Hematopoietic multipotent progenitor cell (in vitro differentiated cells): Measurements from ENCODE around the gene JAM3. TPM values are rescaled to one million over a fixed set of nuclear protein-coding genes. Genes with fewer than 3 reads are reported as not detected.

Experiments
- DNase-seq, 3 donors: peaks; one replicate each; pipeline ENCODE4 v3.0.0-alpha.2; 2011 to 2015; ENCODE audit warnings: low read depth in 2 of 3, low spot score in 2 of 3
- total RNA-seq: library from RNA; depleted of rRNA; stranded (reverse); fragments of >200 nt; gene quantifications from one replicate; pipeline ENCODE4 v1.2.3, GENCODE V29; 2012

The JAM3 gene
- total RNA-seq = 11.8 TPM

DNA sequence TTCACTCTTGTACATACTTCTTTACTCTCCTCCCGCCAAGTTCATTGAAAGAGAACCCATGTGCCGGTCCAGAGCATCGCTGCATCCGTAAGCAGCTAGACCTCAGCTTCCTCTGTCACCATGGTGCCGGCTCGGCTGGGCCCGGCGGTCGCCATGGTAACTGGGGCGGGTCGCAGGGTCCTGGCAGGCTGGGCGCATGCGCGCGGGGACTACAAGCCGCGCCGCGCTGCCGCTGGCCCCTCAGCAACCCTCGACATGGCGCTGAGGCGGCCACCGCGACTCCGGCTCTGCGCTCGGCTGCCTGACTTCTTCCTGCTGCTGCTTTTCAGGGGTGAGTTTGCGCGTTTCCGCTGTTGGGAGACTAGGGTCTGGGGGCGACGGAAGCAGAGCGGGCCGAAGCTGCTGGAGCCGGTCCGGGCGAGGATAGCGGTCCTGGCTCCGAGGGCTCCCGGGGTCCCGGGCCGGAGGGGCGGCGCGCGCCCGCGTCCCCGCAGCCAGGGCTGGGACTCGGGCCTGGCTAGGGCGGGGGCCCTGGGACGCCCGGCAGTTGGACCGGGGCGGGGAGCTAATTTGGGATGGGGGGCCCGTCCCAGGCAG, at the start of gene JAM3:
Gene JAM3 (plus strand): TSS at position 244 of the 597 bp plus-strand sequence. CDS start 12 bp downstream, at position 256.
- DNase-seq = peak; percentile 91 to 96 (median 95)

- DNase-seq = no peak
These were observed 49.4 kb upstream of the JAM3 start for GRCh38 chr11:134019500-134019899.

DNA sequence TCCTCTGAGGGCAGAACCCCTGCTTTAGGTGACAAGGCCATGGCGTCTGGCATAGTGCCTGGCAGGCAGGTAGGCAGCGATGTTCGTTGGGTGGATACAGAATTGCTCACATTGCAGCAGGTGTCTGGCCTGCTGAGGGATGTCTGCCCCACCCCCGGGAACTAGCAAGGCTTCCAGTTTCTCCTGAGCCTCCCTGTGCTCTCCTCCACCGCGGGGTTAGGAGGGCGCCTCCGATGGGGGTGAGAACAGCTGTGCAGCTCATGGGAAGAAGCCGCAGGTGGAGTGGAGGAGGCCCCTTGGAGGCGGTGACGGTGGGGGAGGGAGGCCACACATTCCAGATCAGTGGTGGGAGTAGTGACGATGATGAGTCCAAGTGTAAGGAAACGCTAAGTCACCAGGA, 48.3 kb upstream of the JAM3 start:
- no peak for DNase-seq

DNA sequence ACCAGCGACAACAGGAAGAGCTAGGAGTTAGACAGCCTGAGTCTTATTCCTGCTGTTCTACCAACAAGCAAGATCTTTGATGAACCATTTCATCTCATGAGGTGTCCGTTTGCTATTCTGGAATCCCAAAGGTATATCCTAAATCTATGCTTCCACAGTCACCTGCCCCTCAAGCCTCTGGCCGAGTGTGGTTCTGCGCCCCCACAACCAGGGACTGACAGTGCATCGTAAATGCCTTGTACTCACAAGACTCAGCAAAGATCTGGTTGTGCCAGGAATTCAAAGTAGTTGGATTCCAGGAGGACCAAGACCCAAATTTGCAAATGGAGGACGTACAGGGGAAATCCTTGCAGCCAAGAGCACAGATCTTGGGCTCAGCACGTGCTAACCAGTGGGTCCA, 47.5 kb upstream of the JAM3 start:
- DNase-seq = no peak

- DNase-seq = no peak
These were observed 46.1 kb upstream of the JAM3 start for GRCh38 chr11:134022748-134023147.

DNA sequence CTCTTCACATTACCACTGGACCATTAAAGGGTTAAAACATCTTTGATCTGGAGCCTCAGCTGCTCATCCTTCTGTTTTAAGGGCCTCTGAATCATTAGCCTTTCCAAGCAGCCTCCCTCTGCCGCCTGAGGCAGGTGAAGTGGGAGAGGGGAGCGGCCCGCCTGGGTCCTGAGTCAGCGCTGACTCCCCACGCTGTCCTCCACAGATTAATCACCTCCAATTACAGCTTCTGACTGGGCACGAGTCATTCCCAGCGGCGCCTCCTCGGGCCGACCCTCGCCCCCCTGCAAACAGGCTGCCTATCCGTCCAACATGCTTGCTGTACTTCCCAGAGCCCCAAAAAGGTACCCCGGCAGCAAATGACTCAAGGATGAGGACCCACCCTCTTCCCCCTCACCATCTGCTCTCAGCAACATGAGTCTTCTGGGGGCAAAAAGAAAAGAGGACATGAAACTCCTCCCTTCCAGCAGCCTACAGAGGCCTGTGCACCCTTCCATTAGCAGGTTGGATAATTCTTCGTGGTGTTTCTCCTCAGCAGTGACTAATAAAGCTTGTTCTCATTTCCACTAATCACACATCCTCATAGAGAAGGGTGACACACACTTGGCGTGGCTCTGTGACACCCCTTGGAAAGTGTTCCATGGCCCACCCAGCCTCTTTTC, 44.3 kb upstream of the JAM3 start:
- DNase-seq = no peak

GRCh38 chr11:134025082-134025429, 43.8 kb upstream of the JAM3 start:
- no peak for DNase-seq

DNA sequence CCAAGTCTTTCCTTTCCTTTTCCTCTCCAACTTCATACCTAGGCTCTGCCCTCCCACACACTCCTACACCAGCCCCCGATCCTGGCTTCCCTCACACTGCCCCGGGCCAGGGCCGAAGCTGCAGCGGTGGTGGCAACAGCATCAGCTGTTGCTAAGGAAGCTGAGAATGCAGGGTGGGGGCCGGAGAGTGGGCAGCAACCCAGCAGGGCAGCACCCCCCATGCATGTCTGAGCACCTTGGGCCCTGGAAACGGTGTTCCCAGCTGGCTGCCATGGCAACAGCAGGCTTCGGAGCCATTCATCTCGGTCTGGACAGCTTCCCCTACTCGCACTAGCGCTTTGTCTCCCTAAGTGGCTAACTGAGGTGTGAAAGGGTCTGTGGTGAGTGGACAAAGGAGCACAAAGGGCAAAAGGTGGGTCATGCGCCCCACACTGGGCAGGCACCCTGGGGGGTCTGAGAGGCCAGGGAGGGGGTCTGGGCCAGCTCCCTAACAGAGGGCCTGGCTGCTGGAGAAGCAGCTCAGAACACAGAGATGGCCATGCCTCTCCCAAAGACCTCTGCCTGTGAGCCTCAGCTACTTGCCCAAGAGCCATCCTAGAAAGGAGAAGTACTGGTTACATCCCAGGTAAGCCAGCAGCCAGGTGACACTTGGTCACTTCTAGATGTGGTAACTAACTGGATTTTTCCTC, 42.1 kb upstream of the JAM3 start:
- DNase-seq = no peak

DNA sequence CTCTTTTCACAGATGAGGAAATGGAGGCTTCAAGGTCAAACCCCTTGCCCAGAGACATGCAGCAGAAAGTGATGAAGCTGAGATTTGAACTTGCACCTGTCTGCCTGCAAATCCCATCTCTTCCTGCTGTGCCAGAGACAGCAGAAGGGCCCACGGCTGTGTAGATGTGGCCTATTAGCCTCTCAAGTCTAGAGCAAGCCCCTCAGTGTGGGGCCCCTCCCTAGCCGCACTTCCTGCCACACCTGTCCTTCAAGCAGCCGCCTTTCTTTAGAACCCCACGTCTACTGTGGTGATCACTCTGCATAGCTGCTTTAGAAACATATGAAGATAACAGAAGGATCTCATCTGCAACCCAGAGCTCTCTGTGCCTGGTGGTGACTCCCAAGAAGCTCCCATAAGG, 41.2 kb upstream of the JAM3 start:
- no peak for DNase-seq

GRCh38 chr11:134028368-134028920, 40.4 kb upstream of the JAM3 start:
- no peak for DNase-seq

DNA sequence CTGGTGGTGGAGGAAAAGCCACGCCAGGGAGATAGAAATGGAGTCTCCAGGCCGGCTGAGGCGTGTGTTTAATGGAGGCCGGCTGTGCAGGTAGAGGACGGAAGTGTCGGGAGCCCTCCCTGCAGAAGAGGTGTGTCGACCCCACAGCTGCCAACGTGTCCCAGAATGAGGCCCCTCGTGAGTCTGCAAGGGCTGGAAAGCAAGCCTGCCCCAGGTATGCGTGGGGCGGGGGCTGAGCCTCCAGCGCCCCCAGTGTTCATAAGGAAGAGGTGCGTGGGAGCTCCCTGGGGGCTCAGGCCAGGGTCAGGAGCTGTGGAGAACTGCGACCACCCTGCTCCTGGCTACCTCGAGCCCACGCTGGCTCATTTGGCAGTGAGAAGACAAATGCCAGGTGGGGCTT, 38.0 kb upstream of the JAM3 start:
- DNase-seq = no peak

DNA sequence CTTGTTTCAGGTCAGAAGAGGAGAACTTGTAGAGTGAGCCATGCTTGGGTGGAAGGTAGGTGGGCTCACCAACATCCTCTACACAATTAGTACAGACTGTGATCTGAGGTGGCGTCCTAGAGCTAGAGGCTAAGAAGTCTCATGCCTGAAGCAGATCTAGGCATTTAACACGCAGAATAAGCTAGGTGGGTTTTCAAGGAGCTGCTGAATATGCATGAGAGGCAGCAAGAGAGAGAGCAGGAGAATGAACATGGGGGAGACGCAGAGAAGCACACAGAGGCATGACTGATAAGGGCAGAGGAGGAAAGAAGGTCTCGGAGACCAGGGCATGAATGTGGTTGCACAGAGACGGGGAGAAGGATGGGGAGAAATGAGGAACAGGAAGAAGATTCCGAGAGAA, 36.8 kb upstream of the JAM3 start:
- no peak for DNase-seq

DNA sequence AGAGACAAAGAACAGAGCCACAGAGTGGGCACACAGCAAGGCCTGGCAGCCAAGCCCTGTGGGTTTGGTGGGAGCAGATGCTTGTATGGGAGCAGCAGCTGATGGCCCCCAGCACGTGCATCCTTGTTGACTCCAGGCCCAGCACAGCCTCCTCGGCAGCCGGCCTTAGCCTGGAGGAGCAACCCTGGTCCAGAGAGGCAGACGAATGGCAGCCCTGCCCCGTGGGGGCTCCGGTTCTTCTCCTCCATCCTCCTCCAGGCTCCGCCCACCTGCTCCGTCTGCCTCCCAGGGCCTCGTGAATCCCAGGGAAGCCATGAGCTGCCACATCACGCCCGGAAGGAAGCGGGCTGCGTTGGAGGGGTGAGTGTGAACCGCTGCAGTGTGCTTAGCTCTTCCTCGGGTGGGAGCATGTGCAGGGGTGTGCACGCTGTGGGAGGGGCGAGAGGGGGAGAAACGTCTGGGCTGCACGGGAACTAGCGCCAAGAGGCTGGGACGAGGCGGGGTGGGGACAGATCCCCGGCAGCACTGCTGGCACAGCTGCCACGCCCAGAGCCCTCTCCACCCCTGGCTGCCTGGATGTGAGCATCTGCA, 36.3 kb upstream of the JAM3 start:
- no peak for DNase-seq

GRCh38 chr11:134033276-134033675, 35.6 kb upstream of the JAM3 start:
- DNase-seq = no peak

DNA sequence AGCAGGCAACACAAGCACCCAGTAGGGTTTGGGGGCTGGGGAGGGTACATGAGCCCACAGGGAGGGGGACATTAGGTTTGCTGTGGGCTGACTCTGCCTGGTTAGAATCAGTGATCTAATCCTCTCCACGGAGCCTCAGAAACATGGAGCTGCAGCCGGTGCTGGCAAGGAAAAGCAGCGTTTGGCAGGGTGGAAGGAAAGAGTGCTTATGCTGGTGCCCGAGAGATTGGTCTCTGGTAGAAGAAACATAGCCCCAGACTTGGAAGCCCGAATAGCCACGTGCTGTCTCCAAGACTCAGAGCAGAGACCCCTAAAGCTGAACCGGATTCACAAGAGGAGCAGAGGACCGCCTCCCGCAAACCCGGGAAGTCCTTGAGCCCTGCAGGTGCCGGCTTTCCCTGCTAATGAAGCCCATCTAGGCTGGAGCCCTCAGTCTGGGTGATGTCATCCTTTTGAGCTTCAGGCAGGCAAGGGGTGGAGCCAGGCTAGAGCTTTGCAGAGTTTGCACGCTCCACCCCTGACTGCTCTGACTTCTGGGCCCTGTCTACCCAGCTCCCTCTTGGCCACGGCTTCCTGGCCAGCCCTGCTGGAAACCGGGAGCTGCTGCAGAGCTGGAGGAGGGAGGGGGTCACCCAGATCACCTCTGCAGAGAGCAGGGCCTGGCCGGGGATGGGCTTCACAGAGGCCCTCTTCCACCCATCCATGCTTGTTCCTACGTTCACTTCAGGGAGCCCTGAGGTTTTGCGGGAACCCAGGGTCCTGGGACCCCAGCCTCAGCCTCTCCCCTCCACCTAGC, 35.0 kb upstream of the JAM3 start:
- DNase-seq = peak in 2 of 3 donors; percentile 48 to 58

DNA sequence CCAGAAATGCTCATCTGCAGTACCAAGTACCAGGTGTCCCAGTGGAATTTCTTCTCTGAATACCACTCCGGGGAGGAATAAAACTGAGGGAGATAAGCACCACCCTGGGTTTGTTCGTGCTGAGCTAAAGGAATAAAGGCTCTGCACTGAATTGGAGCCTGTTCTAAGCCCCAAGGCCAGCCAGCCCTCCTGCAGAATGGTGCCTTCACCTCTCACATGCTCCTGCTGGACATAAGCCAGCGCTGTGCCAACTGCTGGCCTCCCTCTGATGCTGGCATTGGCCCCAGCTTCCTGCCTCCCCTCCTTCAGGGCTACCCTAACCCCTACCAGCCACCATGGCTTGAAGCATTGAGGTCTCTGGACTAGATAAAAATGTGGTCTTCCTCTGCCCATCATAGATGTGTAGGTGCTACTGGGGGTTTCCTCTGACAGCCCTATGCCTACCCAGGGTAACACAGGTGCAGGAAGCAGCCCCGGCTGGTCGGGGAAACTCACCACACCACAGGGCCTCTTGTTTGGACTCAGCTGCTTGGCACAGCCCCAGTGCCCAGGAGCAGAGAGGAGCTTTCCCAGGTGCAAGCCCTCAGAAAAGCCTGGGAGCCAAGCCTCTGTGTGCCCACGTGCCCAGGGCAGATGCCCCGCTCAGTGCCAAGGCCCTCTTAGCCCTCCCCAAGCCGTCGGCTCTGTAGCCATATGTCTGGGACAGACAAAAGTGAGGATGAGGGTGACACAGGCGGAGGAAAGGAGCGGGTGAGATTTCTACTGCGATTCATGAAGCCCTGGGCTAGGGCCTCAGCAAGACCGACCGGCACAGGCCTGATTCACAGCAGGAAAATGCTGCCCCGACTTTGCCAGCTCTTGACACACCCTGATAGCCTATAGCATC, 34.1 kb upstream of the JAM3 start:
- DNase-seq = no peak

DNA sequence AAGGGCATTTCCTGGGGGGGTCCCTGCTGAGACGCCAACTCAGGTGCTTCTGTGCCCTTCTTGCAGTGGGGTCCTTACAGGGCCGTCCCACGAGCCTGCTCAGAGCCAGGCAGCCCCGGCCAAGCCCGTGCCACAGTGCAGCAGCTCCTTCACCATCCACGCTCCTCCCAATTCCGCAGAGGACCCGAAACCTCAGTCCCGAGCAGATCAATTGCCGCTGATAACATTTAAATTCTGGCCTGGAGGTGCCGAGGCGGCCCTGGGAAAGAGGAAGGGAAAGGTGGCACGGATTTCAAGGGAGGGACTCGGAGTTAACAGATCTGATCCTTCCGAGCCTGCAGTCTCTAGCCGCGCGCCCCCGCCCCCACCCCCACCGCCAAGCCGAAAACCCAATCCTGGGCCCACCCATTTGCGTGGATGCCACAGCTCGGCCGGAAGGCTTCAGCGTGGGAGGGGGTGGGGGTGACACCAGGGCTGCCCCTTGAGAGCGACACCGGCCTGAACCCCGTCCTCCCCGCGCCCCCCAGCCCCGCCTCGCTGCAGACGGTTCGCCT, 32.3 kb upstream of the JAM3 start:
- no peak for DNase-seq

DNA sequence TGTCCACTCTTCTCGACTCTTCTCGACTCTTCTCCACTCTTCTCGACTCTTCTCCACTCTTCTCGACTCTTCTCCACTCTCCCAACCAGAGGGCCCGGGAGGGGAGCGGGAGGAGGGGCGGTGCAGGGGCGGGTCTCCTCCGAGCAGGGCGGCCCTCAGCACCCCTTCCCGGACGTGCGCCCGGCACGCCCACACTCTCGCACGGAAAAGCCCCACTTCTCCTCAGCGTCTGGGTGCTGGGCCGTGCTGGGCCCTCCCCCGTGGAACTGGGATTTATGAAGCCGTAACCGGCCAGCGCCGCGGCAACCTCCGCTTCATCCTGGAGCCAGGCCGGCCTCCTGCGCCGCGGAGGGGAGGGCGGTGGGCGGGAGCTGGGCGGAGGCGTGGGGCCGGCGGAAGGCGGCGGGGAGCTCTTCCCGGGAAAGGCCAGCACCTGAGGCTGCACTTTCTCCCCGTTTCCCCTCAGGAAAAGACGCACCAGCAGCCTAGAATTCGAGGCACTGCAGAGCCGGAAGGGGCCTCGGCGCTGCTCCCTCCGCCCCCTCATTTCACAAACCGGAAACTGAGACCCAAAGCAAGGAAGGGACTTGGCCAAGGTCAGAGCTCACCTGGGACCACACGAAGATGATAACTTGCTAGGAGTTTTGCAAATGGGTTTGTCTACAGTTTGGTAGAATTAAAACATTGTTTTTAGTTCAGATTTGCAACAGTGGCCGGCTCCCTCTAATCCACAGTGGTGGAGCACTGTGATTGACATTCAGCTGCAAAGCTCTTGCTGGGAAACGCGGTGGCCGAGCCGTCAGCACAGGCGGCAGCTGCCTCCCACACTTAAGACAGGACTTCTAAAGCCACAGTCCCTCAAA, 31.6 kb upstream of the JAM3 start:
- DNase-seq = peak in 1 of 3 donors; percentile 35
